Measurements from ENCODE around the gene MMP20.

MMP20 gene

DNA sequence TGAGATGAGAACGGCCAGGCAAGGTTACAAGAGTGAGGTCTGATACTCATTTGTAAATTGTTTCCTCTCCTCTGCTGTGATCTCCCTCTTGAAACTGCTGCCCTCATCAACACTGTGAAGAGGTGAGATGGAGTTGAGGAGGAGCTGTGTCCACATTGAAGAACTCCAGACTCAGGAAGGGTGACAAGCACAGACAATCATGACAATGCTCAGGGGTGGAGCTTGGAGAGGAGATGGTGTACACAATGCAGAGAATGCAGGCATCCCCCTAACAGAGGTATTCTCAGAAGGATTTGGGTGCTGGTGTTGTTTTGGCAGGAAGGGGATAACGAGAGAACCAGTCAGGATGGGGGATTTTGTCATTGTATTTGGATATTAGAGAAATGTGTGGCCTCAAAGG lies 73.1 kb downstream of the MMP20 start:
- DNase-seq: no peak

DNA sequence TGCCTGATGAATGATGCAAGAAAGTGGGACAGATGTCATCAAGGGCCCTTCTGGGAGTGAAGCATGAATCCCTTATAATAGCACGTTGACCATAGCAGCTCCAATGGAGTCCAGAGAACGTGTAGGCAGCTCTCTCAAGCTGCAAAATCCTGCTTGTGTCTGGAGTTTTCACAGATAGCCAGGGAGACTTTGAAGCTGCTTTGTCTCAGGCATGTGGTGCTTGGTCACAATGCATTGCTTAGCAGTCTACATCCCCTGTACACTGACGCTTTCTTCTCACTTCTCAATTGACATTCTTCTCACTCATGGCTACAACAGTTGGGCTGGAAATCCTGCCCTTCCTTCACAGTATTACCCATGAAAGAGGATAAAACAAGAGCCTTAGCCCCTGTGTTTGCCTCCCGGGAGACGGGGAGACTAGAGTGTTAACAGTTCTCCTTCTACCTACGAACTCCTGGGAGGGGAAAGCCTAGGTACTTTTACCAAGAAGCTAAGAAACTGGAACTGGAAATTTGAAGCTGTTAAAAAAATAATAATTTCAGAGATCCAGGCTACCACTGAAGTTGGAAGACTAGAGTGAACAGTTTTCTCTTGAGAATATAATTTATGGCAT lies 73.9 kb downstream of the MMP20 start:
- no peak for DNase-seq

GRCh38 chr11:102546923-102547471 lies 78.1 kb downstream of the MMP20 start:
- DNase-seq: no peak

GRCh38 chr11:102546427-102546826 lies 78.7 kb downstream of the MMP20 start:
- no peak for DNase-seq

DNA sequence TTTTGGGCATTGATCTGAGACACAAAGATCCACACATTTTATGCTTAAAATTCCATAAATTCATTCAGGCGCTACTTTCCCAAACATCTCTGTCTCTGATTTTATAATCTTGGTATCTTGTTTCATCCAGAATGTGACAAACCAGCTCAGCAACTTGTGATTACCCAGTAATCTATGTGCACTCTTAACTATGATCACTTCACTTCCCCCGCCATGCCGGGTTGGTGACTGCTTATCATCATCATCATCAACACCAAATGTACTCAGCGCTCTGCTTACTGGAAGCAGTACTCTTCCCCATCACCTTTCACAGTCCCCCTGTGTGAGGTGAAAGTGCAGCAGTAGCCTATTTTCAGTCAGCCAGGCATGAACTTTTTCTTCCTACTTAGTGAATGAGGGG lies 79.4 kb downstream of the MMP20 start:
- no peak for DNase-seq

- DNase-seq: no peak
Measured at GRCh38 chr11:102544594-102544993, 80.5 kb downstream of the MMP20 start.

- no peak for DNase-seq
Measured at GRCh38 chr11:102539567-102539966, 85.6 kb downstream of the MMP20 start.

DNA sequence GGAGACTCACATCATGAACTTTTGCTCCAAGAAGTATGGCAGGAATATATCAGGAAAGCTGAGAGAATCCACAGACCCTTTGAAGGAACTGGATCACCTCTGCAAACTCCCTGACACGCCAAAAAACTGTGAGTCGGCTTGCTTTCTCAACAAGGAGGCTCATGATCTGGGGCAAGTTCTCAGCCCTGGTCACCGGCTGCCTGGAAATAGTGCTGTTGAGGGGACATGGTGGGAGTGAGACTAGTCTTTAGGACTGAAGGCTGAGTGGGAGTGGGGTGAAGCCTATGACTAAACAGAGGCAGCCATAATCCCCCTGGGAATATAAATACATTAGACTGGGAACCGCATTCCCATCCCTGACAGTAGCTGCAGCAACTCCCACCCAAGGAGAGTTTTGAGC lies 86.2 kb downstream of the MMP20 start:
- no peak for DNase-seq

DNA sequence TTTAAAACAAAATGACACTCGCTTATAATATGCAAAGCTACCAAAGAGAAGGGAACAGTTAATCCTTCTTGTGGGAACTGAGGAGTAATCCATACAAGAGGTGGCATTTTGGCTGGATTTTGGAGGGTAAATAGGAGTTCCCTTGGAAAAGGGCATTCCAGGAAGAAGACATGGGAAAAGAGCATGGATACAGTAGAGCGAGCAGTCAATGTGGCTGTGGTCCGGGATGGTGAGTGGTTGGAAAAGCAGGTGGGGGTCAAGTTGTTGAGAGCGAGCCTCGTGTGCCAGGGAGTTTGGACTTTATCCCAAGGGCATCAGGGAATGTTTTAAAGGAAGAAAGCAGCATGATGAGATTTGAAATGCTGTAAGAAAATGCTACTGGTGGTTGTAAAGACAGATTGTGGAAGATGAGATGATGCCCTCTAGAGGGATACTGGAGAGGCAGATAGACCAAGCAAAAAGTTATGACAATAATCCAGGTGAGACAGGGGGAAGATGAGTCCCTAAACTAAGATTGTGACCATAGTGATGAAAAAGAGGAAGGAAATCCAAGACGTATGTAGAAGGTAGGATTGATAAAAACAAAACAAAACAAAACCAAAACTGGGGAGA lies 90.8 kb downstream of the MMP20 start:
- DNase-seq: no peak

DNA sequence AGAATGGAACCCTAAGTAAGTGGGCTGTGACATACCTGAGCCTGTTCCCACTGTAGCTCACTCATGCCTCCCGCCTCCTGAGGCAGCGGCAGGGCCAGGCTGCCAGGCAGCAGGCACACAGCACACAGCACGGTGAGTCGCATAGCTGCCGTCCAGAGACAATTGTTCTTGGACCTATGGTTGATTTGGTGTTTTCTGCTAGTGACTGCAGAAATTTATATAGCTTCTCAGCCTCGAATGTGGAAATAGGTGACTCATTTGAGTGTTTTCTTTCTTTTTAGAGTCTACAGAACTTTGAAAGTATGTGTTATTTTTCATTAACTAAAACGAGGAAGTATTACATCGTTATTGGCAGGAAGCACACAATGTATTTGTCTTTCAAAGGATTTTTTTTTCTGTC lies 94.6 kb downstream of the MMP20 start, which contains the start of gene MMP7:
MMP7 (minus strand) TSS at position 190 of the 400 bp plus-strand sequence; CDS start at position 143, 47 bp downstream.
- DNase-seq: no peak

- no peak for DNase-seq
Measured at GRCh38 chr11:102528618-102529017, 96.5 kb downstream of the MMP20 start.

GRCh38 chr11:102527684-102528083 lies 97.4 kb downstream of the MMP20 start:
- no peak for DNase-seq

DNA sequence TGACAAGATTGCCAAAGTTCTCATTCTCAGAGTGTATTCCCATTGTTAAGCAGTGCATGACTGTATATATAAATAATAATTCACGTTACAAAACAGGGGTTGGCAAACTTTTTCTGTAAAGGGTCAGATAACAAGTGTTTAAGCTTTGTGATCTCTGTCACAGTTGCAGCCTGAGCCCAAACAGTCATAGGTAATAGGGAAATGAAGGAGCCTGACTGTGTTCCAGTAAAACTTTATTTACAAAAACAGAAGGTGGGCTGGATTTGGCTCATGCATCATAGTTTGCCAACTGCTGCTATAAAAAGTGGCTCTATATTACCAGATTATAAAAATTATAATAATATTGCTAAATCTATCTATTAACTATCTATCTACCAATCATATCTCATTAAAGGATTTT lies 98.1 kb downstream of the MMP20 start:
- DNase-seq: no peak
